Thyroid gland (tissue), 4 donors: ENCODE measurements around the gene ZNF462. TPM values are rescaled to one million over a fixed set of nuclear protein-coding genes. Genes with fewer than 3 reads are reported as not detected.

Experiments used
- DNase-seq, 2 donors: peaks; one replicate each; pipeline ENCODE4 v3.0.0-alpha.2; 2019
- H3K27ac ChIP-seq, 3 donors: fragments of 200-600 bp; sonication (generic); 1 replicate in 2 of 3; 2 replicates in 1 of 3; pipeline ENCODE4 v1.5.1; 2016 to 2019; ENCODE audit warnings: mild to moderate bottlenecking in 1 of 3, moderate library complexity in 1 of 3
- H3K27me3 ChIP-seq: fragments of 200-600 bp; sonication (generic); one replicate; pipeline ENCODE4 v1.5.1; 2019
- H3K36me3 ChIP-seq, 2 donors: fragments of 200-600 bp; sonication (generic); one replicate each; pipeline ENCODE4 v1.5.1; 2016 to 2019
- H3K4me1 ChIP-seq, 2 donors: fragments of 200-600 bp; sonication (generic); one replicate each; pipeline ENCODE4 v1.5.1; 2017 to 2019
- H3K4me3 ChIP-seq, 3 donors: fragments of 200-600 bp; sonication (generic); replicated peaks in 1 of 3; 1 replicate in 2 of 3; 2 replicates in 1 of 3; pipeline ENCODE4 v1.5.1; 2016; ENCODE audit warnings: mild to moderate bottlenecking in 1 of 3
- H3K9me3 ChIP-seq: fragments of 200-600 bp; sonication (generic); one replicate; pipeline ENCODE4 v1.5.1; 2017
- POLR2A ChIP-seq, 2 donors: fragments of 450-650 bp; IDR thresholded peaks; one replicate each; pipeline ENCODE4 v1.6.1; 2017; ENCODE audit warnings: antibody characterized with exemption in 2 of 2, mild to moderate bottlenecking in 2 of 2, moderate library complexity in 1 of 2
- WGBS, 2 donors: methylation state at CpG; one replicate each; pipeline ENCODE4 v1.1.5; 2017; 5-methylcytosine and 5-hydroxymethylcytosine counted together
- intact Hi-C: fragments of 100-400 bp; cut with DNase I; formaldehyde crosslinking; loops from one replicate; pipeline ENCODE4 v1.15.1; 2023
- total RNA-seq, 4 donors: library from RNA; depleted of rRNA; stranded (reverse); fragments of >200 nt; gene quantifications; one replicate each; pipeline ENCODE4 v1.2.3, GENCODE V29; 2016
- TF ChIP-seq, protein P1 (sequence below), 6 experiments: fragments of 200-600 bp in 3 of 6; fragments of 450-650 bp in 3 of 6; sonication (generic) in 3 of 6; IDR thresholded peaks; one replicate each; pipeline ENCODE4 v1.5.1; 2016 to 2019; ENCODE audit warnings: antibody characterized with exemption in 6 of 6, mild to moderate bottlenecking in 2 of 6, inconsistent platforms in 1 of 6, moderate library complexity in 1 of 6

The ZNF462 gene
- total RNA-seq, 4 donors from 2014 or later: 33.3 to 60.4 (median 46.3) TPM

DNA sequence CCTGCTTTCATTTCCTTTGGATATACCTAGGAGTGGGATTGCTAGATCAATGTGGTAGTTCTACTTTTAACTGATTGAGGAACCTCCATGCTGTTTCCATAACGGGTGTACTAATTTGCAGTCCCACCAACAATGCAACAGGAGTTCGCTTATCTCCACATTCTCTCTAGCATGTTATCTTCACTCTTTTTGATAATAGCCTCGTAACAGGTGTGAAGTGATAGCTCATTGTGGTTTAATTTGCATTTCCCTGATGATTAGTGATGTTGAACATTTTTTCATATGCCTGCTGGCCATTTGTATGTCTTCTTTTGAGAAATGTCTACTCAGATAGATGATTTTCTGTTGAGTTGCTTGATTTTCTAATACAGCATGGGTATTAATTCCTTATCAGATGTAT lies 142.2 kb downstream of the ZNF462 start:
- Histone ChIP-seq H3K4me1 (no peaks in the 10 kb centered on the region), H3K27me3 (no peaks in the 10 kb centered on the region), H3K4me3 (no peak overlapping the region), H3K27ac (no peak overlapping the region), H3K9me3 (no peaks in the 10 kb centered on the region), H3K36me3 (peaks cover 9 to 13% of the 10 kb centered on the region in 2 donors)
- DNase-seq: no peak
- intact Hi-C loops: loop anchor here (10.0 kb wide), 1 partner anchor 70 kb away; no protein-coding TSS in a partner anchor
- WGBS, 2 donors: 97 to 100% methylated on average over 3 of the region's 3 CpGs
- TF ChIP-seq POLR2A (IDR thresholded peaks at IDR 0.05): no peak
- TF ChIP-seq, protein P1, sequence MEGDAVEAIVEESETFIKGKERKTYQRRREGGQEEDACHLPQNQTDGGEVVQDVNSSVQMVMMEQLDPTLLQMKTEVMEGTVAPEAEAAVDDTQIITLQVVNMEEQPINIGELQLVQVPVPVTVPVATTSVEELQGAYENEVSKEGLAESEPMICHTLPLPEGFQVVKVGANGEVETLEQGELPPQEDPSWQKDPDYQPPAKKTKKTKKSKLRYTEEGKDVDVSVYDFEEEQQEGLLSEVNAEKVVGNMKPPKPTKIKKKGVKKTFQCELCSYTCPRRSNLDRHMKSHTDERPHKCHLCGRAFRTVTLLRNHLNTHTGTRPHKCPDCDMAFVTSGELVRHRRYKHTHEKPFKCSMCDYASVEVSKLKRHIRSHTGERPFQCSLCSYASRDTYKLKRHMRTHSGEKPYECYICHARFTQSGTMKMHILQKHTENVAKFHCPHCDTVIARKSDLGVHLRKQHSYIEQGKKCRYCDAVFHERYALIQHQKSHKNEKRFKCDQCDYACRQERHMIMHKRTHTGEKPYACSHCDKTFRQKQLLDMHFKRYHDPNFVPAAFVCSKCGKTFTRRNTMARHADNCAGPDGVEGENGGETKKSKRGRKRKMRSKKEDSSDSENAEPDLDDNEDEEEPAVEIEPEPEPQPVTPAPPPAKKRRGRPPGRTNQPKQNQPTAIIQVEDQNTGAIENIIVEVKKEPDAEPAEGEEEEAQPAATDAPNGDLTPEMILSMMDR (IDR thresholded peaks at IDR 0.05): no peak

DNA sequence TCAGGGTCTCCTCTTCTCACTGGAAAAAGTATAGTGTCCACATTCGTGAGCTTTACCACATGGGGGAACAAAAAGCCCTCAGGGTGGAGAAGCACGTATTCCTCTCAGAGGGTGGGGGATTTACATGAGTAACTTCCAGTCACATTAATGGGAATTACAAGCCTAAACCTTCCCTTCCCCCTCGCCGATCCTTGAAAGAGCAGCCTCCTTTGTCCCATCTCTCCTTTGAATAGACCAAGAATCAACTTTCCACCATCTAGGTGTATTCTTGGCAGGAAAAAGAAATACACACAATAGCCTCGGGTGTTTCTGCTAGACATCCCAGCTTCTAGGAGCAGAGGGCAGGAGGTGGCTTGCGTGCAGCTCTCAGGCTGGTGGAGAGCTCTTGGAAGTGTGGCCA lies 144.4 kb downstream of the ZNF462 start:
- Histone ChIP-seq H3K27me3 (no peaks in the 10 kb centered on the region), H3K4me1 (no peaks in the 10 kb centered on the region), H3K4me3 (no peak overlapping the region), H3K36me3 (peaks cover 15 to 24% of the 10 kb centered on the region in 2 donors), H3K9me3 (no peaks in the 10 kb centered on the region), H3K27ac (no peak overlapping the region)
- 85 to 87% methylated on average over 6 of the region's 6 CpGs for WGBS, 2 donors
- no peak for DNase-seq
- TF ChIP-seq, protein P1 (IDR thresholded peaks at IDR 0.05): no peak
- TF ChIP-seq POLR2A (IDR thresholded peaks at IDR 0.05): no peak
- intact Hi-C loops: loop anchor here (10.0 kb wide), 1 partner anchor 73 kb away; no protein-coding TSS in a partner anchor

DNA sequence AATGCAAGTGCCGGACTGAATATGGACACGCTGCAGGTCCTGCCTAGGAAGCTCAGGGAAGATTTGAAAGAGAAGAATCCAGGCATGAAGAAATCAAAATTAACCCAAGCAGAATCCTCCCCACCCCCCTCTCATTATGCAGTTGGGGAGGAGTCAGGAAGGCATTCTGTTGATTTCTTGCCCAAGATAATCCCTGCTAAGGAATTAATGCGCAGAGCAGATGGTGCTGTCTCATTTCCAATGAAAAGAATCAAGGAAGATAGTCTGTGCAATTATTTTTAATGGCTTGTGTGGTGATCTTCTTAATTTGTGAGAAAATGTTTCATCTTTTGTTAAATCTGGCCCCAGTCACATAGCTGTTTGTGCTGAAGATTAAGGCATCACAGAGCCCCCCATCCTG lies 145.0 kb downstream of the ZNF462 start:
- no peak overlapping the region for H3K4me3 ChIP-seq
- TF ChIP-seq, protein P1 (IDR thresholded peaks at IDR 0.05): no peak
- no peak for TF ChIP-seq POLR2A (IDR thresholded peaks at IDR 0.05)
- H3K9me3 ChIP-seq: no peaks in the 10 kb centered on the region
- WGBS, 2 donors: 96 to 98% methylated on average over 3 of the region's 3 CpGs
- no peak for DNase-seq
- H3K36me3 ChIP-seq: peaks cover 15 to 24% of the 10 kb centered on the region in 2 donors
- intact Hi-C loops: loop anchor here (10.0 kb wide), 1 partner anchor 73 kb away; no protein-coding TSS in a partner anchor
- H3K4me1 ChIP-seq: no peaks in the 10 kb centered on the region
- no peaks in the 10 kb centered on the region for H3K27me3 ChIP-seq
- no peak overlapping the region for H3K27ac ChIP-seq

DNA sequence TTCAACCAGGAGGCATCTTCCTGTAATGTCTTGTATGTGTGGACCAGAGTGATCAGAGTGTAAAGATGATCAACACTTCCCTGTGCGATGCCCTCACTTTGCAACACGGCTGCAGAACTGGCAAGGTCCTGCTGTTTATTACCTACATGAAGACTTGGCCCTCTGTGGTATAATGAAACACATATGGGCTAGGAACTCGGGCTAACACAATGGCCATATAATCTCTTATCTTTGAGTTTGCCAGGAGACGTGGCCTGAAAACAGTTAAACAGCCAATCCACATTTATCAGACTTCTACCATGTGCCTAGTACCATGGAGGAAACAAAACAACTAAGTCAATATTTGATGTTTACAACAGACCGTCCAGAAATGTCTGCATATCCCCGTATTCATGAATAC lies 145.5 kb downstream of the ZNF462 start:
- no peak overlapping the region for H3K27ac ChIP-seq
- no peak for DNase-seq
- intact Hi-C loops: loop anchor here (10.0 kb wide), 1 partner anchor 74 kb away; no protein-coding TSS in a partner anchor
- WGBS, 2 donors: 93 to 95% methylated on average over 6 of the region's 6 CpGs
- H3K4me3 ChIP-seq: no peak overlapping the region
- no peak for TF ChIP-seq POLR2A (IDR thresholded peaks at IDR 0.05)
- TF ChIP-seq, protein P1 (IDR thresholded peaks at IDR 0.05): no peak
- peaks cover 15 to 22% of the 10 kb centered on the region in 2 donors for H3K36me3 ChIP-seq
- H3K27me3 ChIP-seq: no peaks in the 10 kb centered on the region
- H3K4me1 ChIP-seq: no peaks in the 10 kb centered on the region
- H3K9me3 ChIP-seq: no peaks in the 10 kb centered on the region

DNA sequence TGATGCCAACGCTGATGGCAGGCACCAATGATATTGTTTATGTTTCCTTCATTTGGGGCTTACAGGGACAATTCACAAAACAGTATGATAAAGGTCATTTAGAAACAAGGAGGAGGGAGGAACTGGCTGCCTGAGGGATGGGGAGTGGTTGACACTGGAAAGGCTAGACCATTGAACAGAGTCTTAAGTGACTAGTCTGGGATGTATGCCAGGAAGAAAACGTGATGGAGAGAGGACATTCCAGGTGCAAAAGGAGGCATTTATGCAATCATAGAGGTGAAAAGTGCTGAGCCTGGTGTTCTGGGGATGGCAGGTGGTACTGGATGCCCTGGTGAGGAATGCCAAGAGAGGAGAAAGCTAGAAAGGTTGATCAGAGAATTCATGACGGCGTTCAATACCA lies 153.4 kb downstream of the ZNF462 start:
- DNase-seq: peak; percentile 59 to 63
- no peaks in the 10 kb centered on the region for H3K9me3 ChIP-seq
- TF ChIP-seq, protein P1 (IDR thresholded peaks at IDR 0.05): no peak
- no peak for TF ChIP-seq POLR2A (IDR thresholded peaks at IDR 0.05)
- no peak overlapping the region for H3K27ac ChIP-seq
- H3K4me3 ChIP-seq: no peak overlapping the region
- H3K36me3 ChIP-seq: peaks cover 0 to 2% of the 10 kb centered on the region in 2 donors
- WGBS, 2 donors: 47 to 49% methylated on average over 4 of the region's 4 CpGs
- intact Hi-C loops: no loop called here
- H3K4me1 ChIP-seq: peaks cover 16 to 17% of the 10 kb centered on the region in 2 donors
- H3K27me3 ChIP-seq: no peaks in the 10 kb centered on the region
